ENCODE data around the gene EIF4G3. TPM values are rescaled to one million over a fixed set of nuclear protein-coding genes. Genes with fewer than 3 reads are reported as not detected.
"Not testable (repeated sequence)": the region's sequence is repeated elsewhere in the genome, so short reads cannot be mapped to it uniquely, and the experiment has no call there.

Gene EIF4G3
- total and polyA plus RNA-seq, 3 experiments from 2014 or later: 13.0 to 51.3 (median 46.8) TPM

GRCh38 chr1:21192871-21193270 lies 16.2 kb upstream of the EIF4G3 start:
- H3K4me1 ChIP-seq (ENCODE audit: insufficient read depth, low read length): no peaks in the 10 kb centered on the region
- no peak for DNase-seq
- H3K9me3 ChIP-seq (ENCODE audit: low read length): no peaks in the 10 kb centered on the region
- no peaks in the 10 kb centered on the region for H3K36me3 ChIP-seq (ENCODE audit: insufficient read depth, low read length)
- no peak overlapping the region for H3K4me3 Mint-ChIP-seq
- H3K9me3 Mint-ChIP-seq: no peaks in the 10 kb centered on the region
- H3K27me3 Mint-ChIP-seq: peaks cover 11 to 19% of the 10 kb centered on the region in 2 donors
- H3K4me3 ChIP-seq (ENCODE audit: low read length): no peak overlapping the region
- H3K36me3 Mint-ChIP-seq: no peaks in the 10 kb centered on the region
- H3K27me3 ChIP-seq (ENCODE audit: insufficient read depth, low read length, poor library complexity, severe bottlenecking): no peaks in the 10 kb centered on the region
- ChIA-PET POLR2A (no interaction called here), CTCF (interaction anchor here (0.8 to 3.1 kb wide), 3 partner anchors 9 to 498 kb away, joined by 3 to 19 read pairs (median 4); no protein-coding TSS in a partner anchor)
- no peak overlapping the region for H3K27ac ChIP-seq (ENCODE audit: low read depth, low read length)
- H3K27ac Mint-ChIP-seq: no peak overlapping the region
- H3K4me1 Mint-ChIP-seq: peaks cover 10 to 15% (median 12%) of the 10 kb centered on the region in 3 donors

GRCh38 chr1:21192284-21192683 lies 15.6 kb upstream of the EIF4G3 start:
- H3K9me3 ChIP-seq (ENCODE audit: low read length): no peaks in the 10 kb centered on the region
- peaks cover 10 to 15% (median 12%) of the 10 kb centered on the region in 3 donors for H3K4me1 Mint-ChIP-seq
- H3K4me1 ChIP-seq (ENCODE audit: insufficient read depth, low read length): no peaks in the 10 kb centered on the region
- H3K27me3 Mint-ChIP-seq: peaks cover 8 to 17% of the 10 kb centered on the region in 2 donors
- ChIA-PET CTCF (interaction anchor here (0.7 to 3.1 kb wide), 4 partner anchors 9 to 497 kb away, joined by 3 to 19 read pairs (median 4); no protein-coding TSS in a partner anchor), POLR2A (no interaction called here)
- no peaks in the 10 kb centered on the region for H3K27me3 ChIP-seq (ENCODE audit: insufficient read depth, low read length, poor library complexity, severe bottlenecking)
- H3K36me3 Mint-ChIP-seq: no peaks in the 10 kb centered on the region
- no peak overlapping the region for H3K4me3 ChIP-seq (ENCODE audit: low read length)
- DNase-seq: no peak
- no peak overlapping the region for H3K27ac ChIP-seq (ENCODE audit: low read depth, low read length)
- H3K4me3 Mint-ChIP-seq: peak overlapping the region in 1 of 7 donors; percentile 54
- H3K36me3 ChIP-seq (ENCODE audit: insufficient read depth, low read length): no peaks in the 10 kb centered on the region
- H3K27ac Mint-ChIP-seq: no peak overlapping the region
- H3K9me3 Mint-ChIP-seq: no peaks in the 10 kb centered on the region

GRCh38 chr1:21190771-21191170 lies 14.1 kb upstream of the EIF4G3 start:
- H3K27me3 ChIP-seq (ENCODE audit: insufficient read depth, low read length, poor library complexity, severe bottlenecking); H3K27ac ChIP-seq (ENCODE audit: low read depth, low read length); POLR2A ChIA-PET; H3K9me3 Mint-ChIP-seq; H3K9me3 ChIP-seq (ENCODE audit: low read length); H3K4me3 ChIP-seq (ENCODE audit: low read length); DNase-seq; H3K36me3 Mint-ChIP-seq; H3K36me3 ChIP-seq (ENCODE audit: insufficient read depth, low read length); H3K4me1 ChIP-seq (ENCODE audit: insufficient read depth, low read length): not testable (repeated sequence)
- Mint-ChIP-seq H3K27me3 (peaks cover 9 to 11% of the 10 kb centered on the region in 2 donors), H3K4me3 (peak overlapping the region in 1 of 7 donors; percentile 63), H3K27ac (peak overlapping the region in 3 of 8 donors; percentile 17 to 78 (median 55)), H3K4me1 (peaks cover 10 to 15% (median 12%) of the 10 kb centered on the region in 3 donors)
- CTCF ChIA-PET: interaction anchor here (1.8 to 3.1 kb wide), 2 partner anchors 7 to 494 kb away, joined by 4 to 19 read pairs; no protein-coding TSS in a partner anchor

- Mint-ChIP-seq H3K4me3 (peak overlapping the region in 1 of 7 donors; percentile 46), H3K4me1 (peaks cover 6 to 12% (median 8%) of the 10 kb centered on the region in 3 donors), H3K27ac (peak overlapping the region in 1 of 8 donors; percentile 87), H3K27me3 (peaks cover 7 to 8% of the 10 kb centered on the region in 2 donors), H3K36me3 (peaks cover 0 to 2% (median 0%) of the 10 kb centered on the region in 3 donors), H3K9me3 (no peaks in the 10 kb centered on the region)
- no peak overlapping the region for H3K4me3 ChIP-seq (ENCODE audit: low read length)
- ChIA-PET POLR2A (no interaction called here), CTCF (interaction anchor here (1.3 to 3.1 kb wide), 2 partner anchors 493 kb away, joined by 4 to 19 read pairs; no protein-coding TSS in a partner anchor)
- H3K27me3 ChIP-seq (ENCODE audit: insufficient read depth, low read length, poor library complexity, severe bottlenecking): no peaks in the 10 kb centered on the region
- H3K9me3 ChIP-seq (ENCODE audit: low read length): no peaks in the 10 kb centered on the region
- no peaks in the 10 kb centered on the region for H3K4me1 ChIP-seq (ENCODE audit: insufficient read depth, low read length)
- DNase-seq: no peak
- H3K27ac ChIP-seq (ENCODE audit: low read depth, low read length): no peak overlapping the region
- H3K36me3 ChIP-seq (ENCODE audit: insufficient read depth, low read length): no peaks in the 10 kb centered on the region
Observed at GRCh38 chr1:21189906-21190500, 13.3 kb upstream of the EIF4G3 start.

GRCh38 chr1:21189421-21189820 lies 12.7 kb upstream of the EIF4G3 start:
- Histone ChIP-seq H3K4me1 (ENCODE audit: insufficient read depth, low read length) (no peaks in the 10 kb centered on the region), H3K4me3 (ENCODE audit: low read length) (no peak overlapping the region), H3K27ac (ENCODE audit: low read depth, low read length) (no peak overlapping the region), H3K36me3 (ENCODE audit: insufficient read depth, low read length) (no peaks in the 10 kb centered on the region), H3K27me3 (ENCODE audit: insufficient read depth, low read length, poor library complexity, severe bottlenecking) (no peaks in the 10 kb centered on the region), H3K9me3 (ENCODE audit: low read length) (no peaks in the 10 kb centered on the region)
- Mint-ChIP-seq H3K36me3 (peaks cover 0 to 2% (median 0%) of the 10 kb centered on the region in 3 donors), H3K4me3 (no peak overlapping the region), H3K4me1 (peaks cover 5 to 11% (median 8%) of the 10 kb centered on the region in 3 donors), H3K27me3 (peaks cover 7% of the 10 kb centered on the region in 2 donors), H3K27ac (peak overlapping the region in 1 of 8 donors; percentile 60), H3K9me3 (no peaks in the 10 kb centered on the region)
- ChIA-PET POLR2A (no interaction called here), CTCF (interaction anchor here (1.3 kb wide), 1 partner anchor 493 kb away, joined by 4 read pairs; no protein-coding TSS in a partner anchor)
- no peak for DNase-seq

- Mint-ChIP-seq H3K36me3 (peaks cover 0 to 2% (median 0%) of the 10 kb centered on the region in 3 donors), H3K27ac (no peak overlapping the region), H3K4me3 (peak overlapping the region in 1 of 7 donors; percentile 0), H3K27me3 (peaks cover 4 to 7% of the 10 kb centered on the region in 2 donors), H3K9me3 (no peaks in the 10 kb centered on the region), H3K4me1 (peaks cover 5 to 11% (median 8%) of the 10 kb centered on the region in 3 donors)
- Histone ChIP-seq H3K4me3 (ENCODE audit: low read length) (no peak overlapping the region), H3K9me3 (ENCODE audit: low read length) (no peaks in the 10 kb centered on the region), H3K36me3 (ENCODE audit: insufficient read depth, low read length) (no peaks in the 10 kb centered on the region), H3K4me1 (ENCODE audit: insufficient read depth, low read length) (no peaks in the 10 kb centered on the region), H3K27ac (ENCODE audit: low read depth, low read length) (no peak overlapping the region), H3K27me3 (ENCODE audit: insufficient read depth, low read length, poor library complexity, severe bottlenecking) (no peaks in the 10 kb centered on the region)
- no peak for DNase-seq
- POLR2A ChIA-PET: no interaction called here
- CTCF ChIA-PET: interaction anchor here (1.3 kb wide), 1 partner anchor 491 kb away, joined by 4 read pairs; no protein-coding TSS in a partner anchor
Observed at GRCh38 chr1:21188235-21188634, 11.5 kb upstream of the EIF4G3 start.

- POLR2A ChIA-PET: interaction anchor here (0.7 kb wide), 1 partner anchor 16 kb away, joined by 7 read pairs; no protein-coding TSS in a partner anchor
- H3K4me3 ChIP-seq (ENCODE audit: low read length): no peak overlapping the region
- no peak overlapping the region for H3K27ac ChIP-seq (ENCODE audit: low read depth, low read length)
- Mint-ChIP-seq H3K4me3 (no peak overlapping the region), H3K27me3 (peaks cover 0 to 6% of the 10 kb centered on the region in 2 donors), H3K4me1 (peaks cover 0 to 4% (median 3%) of the 10 kb centered on the region in 3 donors), H3K9me3 (no peaks in the 10 kb centered on the region), H3K36me3 (peaks cover 0 to 2% (median 0%) of the 10 kb centered on the region in 3 donors), H3K27ac (no peak overlapping the region)
- H3K4me1 ChIP-seq (ENCODE audit: insufficient read depth, low read length): no peaks in the 10 kb centered on the region
- CTCF ChIA-PET: interaction anchor here (1.2 to 4.5 kb wide), 2 partner anchors 10 to 489 kb away, joined by 4 to 23 read pairs; no protein-coding TSS in a partner anchor
- H3K36me3 ChIP-seq (ENCODE audit: insufficient read depth, low read length): no peaks in the 10 kb centered on the region
- no peaks in the 10 kb centered on the region for H3K27me3 ChIP-seq (ENCODE audit: insufficient read depth, low read length, poor library complexity, severe bottlenecking)
- no peaks in the 10 kb centered on the region for H3K9me3 ChIP-seq (ENCODE audit: low read length)
- no peak for DNase-seq
Observed at GRCh38 chr1:21185221-21185731, 8.6 kb upstream of the EIF4G3 start.

- no peaks in the 10 kb centered on the region for H3K27me3 ChIP-seq (ENCODE audit: insufficient read depth, low read length, poor library complexity, severe bottlenecking)
- DNase-seq: no peak
- no peak overlapping the region for H3K27ac ChIP-seq (ENCODE audit: low read depth, low read length)
- peak overlapping the region in 1 of 8 donors; percentile 32 for H3K27ac Mint-ChIP-seq
- no peak overlapping the region for H3K4me3 ChIP-seq (ENCODE audit: low read length)
- peaks cover 0 to 2% (median 0%) of the 10 kb centered on the region in 3 donors for H3K36me3 Mint-ChIP-seq
- H3K36me3 ChIP-seq (ENCODE audit: insufficient read depth, low read length): no peaks in the 10 kb centered on the region
- H3K9me3 ChIP-seq (ENCODE audit: low read length): no peaks in the 10 kb centered on the region
- no peak overlapping the region for H3K4me3 Mint-ChIP-seq
- H3K27me3 Mint-ChIP-seq: peaks cover 0 to 5% of the 10 kb centered on the region in 2 donors
- CTCF ChIA-PET: interaction anchor here (0.8 to 4.5 kb wide), 3 partner anchors 11 to 488 kb away, joined by 3 to 23 read pairs (median 4); no protein-coding TSS in a partner anchor
- H3K4me1 ChIP-seq (ENCODE audit: insufficient read depth, low read length): no peaks in the 10 kb centered on the region
- no peaks in the 10 kb centered on the region for H3K4me1 Mint-ChIP-seq
- H3K9me3 Mint-ChIP-seq: no peaks in the 10 kb centered on the region
- POLR2A ChIA-PET: no interaction called here
Observed at GRCh38 chr1:21184276-21184675, 7.6 kb upstream of the EIF4G3 start.
